ENCODE measurements around the gene PLPP1. TPM values are rescaled to one million over a fixed set of nuclear protein-coding genes. Genes with fewer than 3 reads are reported as not detected.

PLPP1 gene
- polyA plus RNA-seq, 3 donors: 0.87 to 1.5 (median 0.98) TPM

DNA sequence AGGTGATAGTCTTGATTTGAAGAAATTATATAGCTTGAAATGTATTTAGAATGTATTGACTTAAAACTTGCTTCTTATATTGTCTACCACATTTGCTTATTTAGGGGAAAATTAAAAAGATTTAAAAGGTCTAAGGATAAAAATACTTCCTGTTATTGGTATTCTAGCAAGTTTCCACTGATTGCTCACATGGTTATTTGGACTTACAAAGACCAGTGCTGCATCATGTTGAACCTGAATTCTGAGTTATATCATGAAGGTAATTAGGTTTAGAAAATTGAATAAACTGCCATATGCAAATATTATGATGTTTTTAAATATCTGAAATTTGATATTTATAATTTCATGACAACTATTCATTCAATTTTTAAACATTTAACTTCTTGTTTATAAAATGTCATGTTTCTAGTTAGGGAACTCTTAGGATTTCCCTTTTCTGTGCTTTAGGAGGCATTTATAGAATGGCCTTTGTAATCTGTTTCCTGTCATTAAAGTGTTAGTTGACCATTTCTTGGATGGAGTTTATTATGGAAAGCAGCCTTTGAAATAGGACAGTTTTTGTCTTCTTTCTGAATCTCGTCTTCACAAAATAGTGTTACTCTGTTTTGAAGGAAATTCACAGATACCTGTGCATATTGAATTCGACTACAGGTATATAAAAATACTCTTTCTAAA, 141.1 kb downstream of the PLPP1 start:
- Mint-ChIP-seq H3K27ac (no peak overlapping the region), H3K36me3 (peaks cover 75 to 77% of the 10 kb centered on the region in 2 donors), H3K27me3 (ENCODE audit: low read depth in 3 of 3) (no peaks in the 10 kb centered on the region), H3K4me3 (no peak overlapping the region), H3K9me3 (peaks cover 0 to 7% (median 2%) of the 10 kb centered on the region in 7 donors), H3K4me1 (no peaks in the 10 kb centered on the region)
- Histone ChIP-seq H3K4me1 (ENCODE audit: control insufficient read depth in 1 of 2, insufficient read depth in 2 of 2, low read length in 2 of 2) (no peaks in the 10 kb centered on the region), H3K4me3 (replicated peaks in 1 of 3; ENCODE audit: low read depth in 2 of 3, low read length in 3 of 3) (no peak overlapping the region), H3K79me2 (ENCODE audit: insufficient read depth, low read length) (no peaks in the 10 kb centered on the region), H2AFZ (ENCODE audit: insufficient read depth, low read depth, low read length, poor library complexity, severe bottlenecking) (no peak overlapping the region), H3K27ac (ENCODE audit: low read depth in 1 of 2, low read length in 2 of 2) (no peak overlapping the region), H3K36me3 (replicated peaks in 1 of 2; ENCODE audit: control insufficient read depth in 1 of 2, insufficient read depth in 2 of 2, low read length in 2 of 2) (peaks cover 41 to 89% of the 10 kb centered on the region in 2 donors), H3K9ac (ENCODE audit: insufficient read depth, low read length, poor library complexity, severe bottlenecking) (no peak overlapping the region), H3K4me2 (replicated peaks; ENCODE audit: extremely low read depth, low read length, poor library complexity, severe bottlenecking) (no peak overlapping the region), H4K20me1 (ENCODE audit: insufficient read depth, low read length) (no peaks in the 10 kb centered on the region), H3K9me3 (replicated peaks in 1 of 2; ENCODE audit: control insufficient read depth in 1 of 2, insufficient read depth in 1 of 2, low read length in 2 of 2) (no peaks in the 10 kb centered on the region), H3K27me3 (ENCODE audit: control insufficient read depth in 2 of 2, insufficient read depth in 2 of 2, low read length in 2 of 2) (no peaks in the 10 kb centered on the region)
- whole genome bisulfite sequencing (ENCODE audit: insufficient coverage): no CpG with 5 or more reads among the region's 2 CpGs
- TF ChIP-seq, protein P1, sequence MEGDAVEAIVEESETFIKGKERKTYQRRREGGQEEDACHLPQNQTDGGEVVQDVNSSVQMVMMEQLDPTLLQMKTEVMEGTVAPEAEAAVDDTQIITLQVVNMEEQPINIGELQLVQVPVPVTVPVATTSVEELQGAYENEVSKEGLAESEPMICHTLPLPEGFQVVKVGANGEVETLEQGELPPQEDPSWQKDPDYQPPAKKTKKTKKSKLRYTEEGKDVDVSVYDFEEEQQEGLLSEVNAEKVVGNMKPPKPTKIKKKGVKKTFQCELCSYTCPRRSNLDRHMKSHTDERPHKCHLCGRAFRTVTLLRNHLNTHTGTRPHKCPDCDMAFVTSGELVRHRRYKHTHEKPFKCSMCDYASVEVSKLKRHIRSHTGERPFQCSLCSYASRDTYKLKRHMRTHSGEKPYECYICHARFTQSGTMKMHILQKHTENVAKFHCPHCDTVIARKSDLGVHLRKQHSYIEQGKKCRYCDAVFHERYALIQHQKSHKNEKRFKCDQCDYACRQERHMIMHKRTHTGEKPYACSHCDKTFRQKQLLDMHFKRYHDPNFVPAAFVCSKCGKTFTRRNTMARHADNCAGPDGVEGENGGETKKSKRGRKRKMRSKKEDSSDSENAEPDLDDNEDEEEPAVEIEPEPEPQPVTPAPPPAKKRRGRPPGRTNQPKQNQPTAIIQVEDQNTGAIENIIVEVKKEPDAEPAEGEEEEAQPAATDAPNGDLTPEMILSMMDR (IDR thresholded peaks at IDR 0.05): no peak
- intact Hi-C loops (cut with micrococcal nuclease): no loop called here
- no peak for DNase-seq

DNA sequence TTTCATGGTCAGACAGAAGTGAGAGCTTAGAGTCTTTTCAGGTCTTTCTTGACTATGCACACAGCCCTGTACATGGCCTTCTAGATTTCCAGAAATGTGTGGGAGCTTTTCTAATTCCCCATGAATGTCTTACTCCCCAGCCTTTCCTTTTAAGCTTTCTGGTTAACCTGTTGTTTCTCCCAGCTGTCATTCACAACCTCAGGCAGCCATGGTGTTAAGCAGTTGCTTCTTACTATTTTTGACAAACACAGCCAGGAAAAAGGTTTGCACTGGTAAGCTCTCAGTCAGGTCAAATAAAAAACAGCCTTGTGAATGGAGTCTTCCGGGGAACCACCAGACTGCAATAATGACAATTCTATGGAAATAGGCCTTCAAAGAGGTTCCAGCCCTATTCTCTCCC, 142.1 kb downstream of the PLPP1 start:
- H3K9ac ChIP-seq (ENCODE audit: insufficient read depth, low read length, poor library complexity, severe bottlenecking): no peak overlapping the region
- H3K27ac ChIP-seq (ENCODE audit: low read depth in 1 of 2, low read length in 2 of 2): no peak overlapping the region
- peaks cover 0 to 7% (median 2%) of the 10 kb centered on the region in 7 donors for H3K9me3 Mint-ChIP-seq
- H2AFZ ChIP-seq (ENCODE audit: insufficient read depth, low read depth, low read length, poor library complexity, severe bottlenecking): no peak overlapping the region
- peaks cover 43 to 89% of the 10 kb centered on the region in 2 donors for H3K36me3 ChIP-seq (replicated peaks in 1 of 2; ENCODE audit: control insufficient read depth in 1 of 2, insufficient read depth in 2 of 2, low read length in 2 of 2)
- H3K27me3 ChIP-seq (ENCODE audit: control insufficient read depth in 2 of 2, insufficient read depth in 2 of 2, low read length in 2 of 2): no peaks in the 10 kb centered on the region
- WGBS (ENCODE audit: insufficient coverage): no CpG with 5 or more reads among the region's 1 CpG
- no peak overlapping the region for H3K27ac Mint-ChIP-seq
- no peaks in the 10 kb centered on the region for H3K27me3 Mint-ChIP-seq (ENCODE audit: low read depth in 3 of 3)
- H3K9me3 ChIP-seq (replicated peaks in 1 of 2; ENCODE audit: control insufficient read depth in 1 of 2, insufficient read depth in 1 of 2, low read length in 2 of 2): no peaks in the 10 kb centered on the region
- intact Hi-C loops (cut with micrococcal nuclease): no loop called here
- no peaks in the 10 kb centered on the region for H3K79me2 ChIP-seq (ENCODE audit: insufficient read depth, low read length)
- H3K4me2 ChIP-seq (replicated peaks; ENCODE audit: extremely low read depth, low read length, poor library complexity, severe bottlenecking): no peak overlapping the region
- H3K4me3 ChIP-seq (replicated peaks in 1 of 3; ENCODE audit: low read depth in 2 of 3, low read length in 3 of 3): no peak overlapping the region
- DNase-seq: no peak
- peaks cover 78% of the 10 kb centered on the region in 2 donors for H3K36me3 Mint-ChIP-seq
- H3K4me3 Mint-ChIP-seq: no peak overlapping the region
- TF ChIP-seq, protein P1 (IDR thresholded peaks at IDR 0.05): no peak
- H4K20me1 ChIP-seq (ENCODE audit: insufficient read depth, low read length): no peaks in the 10 kb centered on the region
- H3K4me1 Mint-ChIP-seq: no peaks in the 10 kb centered on the region
- H3K4me1 ChIP-seq (ENCODE audit: control insufficient read depth in 1 of 2, insufficient read depth in 2 of 2, low read length in 2 of 2): no peaks in the 10 kb centered on the region
